Adrenal gland (tissue), 5 donors: ENCODE data around the gene OR3A2.

ENCODE experiments used
- POLR2A ChIP-seq, 2 donors: fragments of 450-650 bp; IDR thresholded peaks; one replicate each; pipeline ENCODE4 v1.6.1; 2017; ENCODE audit warnings: antibody characterized with exemption in 2 of 2, mild to moderate bottlenecking in 2 of 2, moderate library complexity in 1 of 2
- TF ChIP-seq, protein P1 (sequence below), 6 experiments: fragments of 450-650 bp in 4 of 6; fragments of 200-600 bp in 2 of 6; sonication (generic) in 1 of 6; IDR thresholded peaks; 1 replicate in 5 of 6; 2 replicates in 1 of 6; pipeline versions ENCODE4 v1.5.1 to v1.8.0; 2016 to 2021; ENCODE audit warnings: antibody characterized with exemption in 6 of 6, mild to moderate bottlenecking in 2 of 6, moderate library complexity in 1 of 6
- donor health status: DM: no; HTN: no; CAD: no.

DNA sequence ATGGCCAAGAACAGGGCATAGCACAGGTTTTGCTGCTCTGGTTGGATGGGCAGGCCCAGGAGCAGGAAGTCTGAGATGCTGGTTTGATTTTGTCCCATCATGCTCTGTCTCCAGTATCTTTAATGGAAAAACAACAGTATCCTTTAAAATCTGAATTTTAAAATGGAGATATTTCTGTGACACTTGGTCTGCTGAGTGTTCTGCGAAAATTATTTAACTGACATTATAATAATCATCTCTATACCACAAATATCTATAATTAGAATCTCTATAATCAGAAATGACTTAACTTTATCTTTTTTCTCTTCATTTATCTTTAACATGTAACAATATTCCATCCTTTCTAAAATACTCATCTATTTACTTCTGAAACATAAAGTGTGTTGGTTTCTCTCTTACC is 12.2 kb upstream of the OR3A2 start, which contains the start of gene OR1E1:
- TF ChIP-seq, protein P1, sequence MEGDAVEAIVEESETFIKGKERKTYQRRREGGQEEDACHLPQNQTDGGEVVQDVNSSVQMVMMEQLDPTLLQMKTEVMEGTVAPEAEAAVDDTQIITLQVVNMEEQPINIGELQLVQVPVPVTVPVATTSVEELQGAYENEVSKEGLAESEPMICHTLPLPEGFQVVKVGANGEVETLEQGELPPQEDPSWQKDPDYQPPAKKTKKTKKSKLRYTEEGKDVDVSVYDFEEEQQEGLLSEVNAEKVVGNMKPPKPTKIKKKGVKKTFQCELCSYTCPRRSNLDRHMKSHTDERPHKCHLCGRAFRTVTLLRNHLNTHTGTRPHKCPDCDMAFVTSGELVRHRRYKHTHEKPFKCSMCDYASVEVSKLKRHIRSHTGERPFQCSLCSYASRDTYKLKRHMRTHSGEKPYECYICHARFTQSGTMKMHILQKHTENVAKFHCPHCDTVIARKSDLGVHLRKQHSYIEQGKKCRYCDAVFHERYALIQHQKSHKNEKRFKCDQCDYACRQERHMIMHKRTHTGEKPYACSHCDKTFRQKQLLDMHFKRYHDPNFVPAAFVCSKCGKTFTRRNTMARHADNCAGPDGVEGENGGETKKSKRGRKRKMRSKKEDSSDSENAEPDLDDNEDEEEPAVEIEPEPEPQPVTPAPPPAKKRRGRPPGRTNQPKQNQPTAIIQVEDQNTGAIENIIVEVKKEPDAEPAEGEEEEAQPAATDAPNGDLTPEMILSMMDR (IDR thresholded peaks at IDR 0.05), result no peak
- no peak for TF ChIP-seq POLR2A (IDR thresholded peaks at IDR 0.05)
